B cell (primary cell): ENCODE results near the gene DOCK1.

ENCODE experiments used
- CTCF ChIP-seq: fragments of 200-600 bp; IDR thresholded peaks from one replicate; pipeline ENCODE4 v1.8.0; 2022; ENCODE audit warnings: antibody characterized with exemption, mild to moderate bottlenecking
- EZH2 ChIP-seq: IDR thresholded peaks from 2 replicates; pipeline ENCODE4 v1.6.1; 2012; ENCODE audit warnings: borderline replicate concordance, low read depth, mild to moderate bottlenecking, moderate library complexity, low read length; ENCODE audit not compliant: insufficient read depth, poor library complexity, severe bottlenecking

- TF ChIP-seq CTCF (no peak), EZH2 (no peak)
Measured at GRCh38 chr10:127013691-127014473, 108.7 kb downstream of the DOCK1 start.
